Kidney (tissue), 14 donors: ENCODE results near the gene MAP4. TPM values are rescaled to one million over a fixed set of nuclear protein-coding genes. Genes with fewer than 3 reads are reported as not detected.
A peak's percentile ranks its signal among the peaks of the same experiment; 100 is the strongest.
"Not testable (repeated sequence)": the region's sequence is repeated elsewhere in the genome, so short reads cannot be mapped to it uniquely, and the experiment has no call there.

Experiments
- DNase-seq, 5 donors: peaks; one replicate each; pipeline ENCODE4 v3.0.0-alpha.2; 2013 to 2020
- FAIRE-seq: peaks from 2 replicates; lab custom pipeline; 2012; peaks lifted over from hg19 to GRCh38; lab: Jason Lieb, UNC
- H3K27ac ChIP-seq, 2 donors: one replicate each; pipeline ENCODE4 v1.7.0; 2013; ENCODE audit warnings: low read depth in 2 of 2, low read length in 2 of 2, inconsistent platforms in 1 of 2
- H3K27me3 ChIP-seq: one replicate; pipeline ENCODE4 v1.7.1; 2013; ENCODE audit warnings: low read length, inconsistent platforms; ENCODE audit not compliant: control insufficient read depth, insufficient read depth
- H3K36me3 ChIP-seq, 3 donors: one replicate each; pipeline versions ENCODE4 v1.7.0 to v1.7.1; 2013; ENCODE audit warnings: low read length in 3 of 3, control low read depth in 1 of 3, inconsistent platforms in 1 of 3; ENCODE audit not compliant: insufficient read depth in 3 of 3, control insufficient read depth in 2 of 3
- H3K4me1 ChIP-seq, 3 donors: one replicate each; pipeline versions ENCODE4 v1.7.0 to v1.7.1; 2013; ENCODE audit warnings: low read length in 3 of 3, inconsistent platforms in 1 of 3, low read depth in 1 of 3; ENCODE audit not compliant: control insufficient read depth in 2 of 3, insufficient read depth in 2 of 3
- H3K4me3 ChIP-seq, 3 donors: one replicate each; pipeline versions ENCODE4 v1.7.0 to v1.8.1; 2013; ENCODE audit warnings: low read length in 3 of 3, control low read depth in 1 of 3, inconsistent platforms in 1 of 3
- H3K9ac ChIP-seq, 3 donors: one replicate each; pipeline versions ENCODE4 v1.7.0 to v1.7.1; 2013; ENCODE audit warnings: low read length in 3 of 3, control low read depth in 1 of 3, inconsistent platforms in 1 of 3
- H3K9me3 ChIP-seq, 3 donors: one replicate each; pipeline versions ENCODE4 v1.7.0 to v1.7.1; 2013; ENCODE audit warnings: low read length in 3 of 3, control low read depth in 1 of 3, inconsistent platforms in 1 of 3; ENCODE audit not compliant: control insufficient read depth in 2 of 3, insufficient read depth in 1 of 3
- CTCF ChIP-seq: IDR thresholded peaks from 3 replicates; pipeline ENCODE4 v1.5.1; 2012; ENCODE audit warnings: mild to moderate bottlenecking, moderate library complexity, borderline replicate concordance; ENCODE audit not compliant: insufficient read depth; ENCODE audit errors: extremely low read depth
- intact Hi-C: fragments of 100-400 bp; cut with DNase I; formaldehyde crosslinking; loops from one replicate; pipeline ENCODE4 v1.11.1; 2022
- polyA plus RNA-seq: library from polyadenylated mRNA; stranded (reverse); fragments of 350-450 nt; fragmentation: Illumina TruSeq; extraction: RNeasy Lipid Tissue Mini Kit (QIAGEN cat#74804); gene quantifications from one replicate; pipeline ENCODE4 v1.2.3, GENCODE V29; 2014; ENCODE audit warnings: low read depth, low replicate concordance; ENCODE audit not compliant: insufficient read depth
- total RNA-seq: library from RNA; stranded (reverse); fragmentation: NEBNext Ultra II Directional; extraction: Animal tissue kit (Norgen Biotek cat#: 25700); gene quantifications from one replicate; pipeline ENCODE4 v1.2.1, GENCODE V29; 2021
- donor health status: control.
- donor health status: control.
- donor health status: control.
- donor health status: control.
- donor health status: control.
- donor health status: DM: yes; HTN: yes; CAD: no.
- donor health status: Normal renal cell carcinoma (clear cell type).

Gene MAP4
- total and polyA plus RNA-seq, 2 donors from 2014 or later = 69.6 to 239 TPM

GRCh38 chr3:47836986-47837385 lies 179.2 kb downstream of the MAP4 start:
- H3K9me3 ChIP-seq = no peaks in the 10 kb centered on the region
- FAIRE-seq (no peak), DNase-seq (no peak)
- intact Hi-C loops = no loop called here
- H3K27ac ChIP-seq = no peak overlapping the region
- peaks cover 6 to 45% (median 31%) of the 10 kb centered on the region in 3 donors for H3K36me3 ChIP-seq
- H3K27me3 ChIP-seq = no peaks in the 10 kb centered on the region
- no peak overlapping the region for H3K4me3 ChIP-seq
- no peak overlapping the region for H3K9ac ChIP-seq
- no peak for TF ChIP-seq CTCF
- peaks cover 0 to 3% (median 0%) of the 10 kb centered on the region in 3 donors for H3K4me1 ChIP-seq

DNA sequence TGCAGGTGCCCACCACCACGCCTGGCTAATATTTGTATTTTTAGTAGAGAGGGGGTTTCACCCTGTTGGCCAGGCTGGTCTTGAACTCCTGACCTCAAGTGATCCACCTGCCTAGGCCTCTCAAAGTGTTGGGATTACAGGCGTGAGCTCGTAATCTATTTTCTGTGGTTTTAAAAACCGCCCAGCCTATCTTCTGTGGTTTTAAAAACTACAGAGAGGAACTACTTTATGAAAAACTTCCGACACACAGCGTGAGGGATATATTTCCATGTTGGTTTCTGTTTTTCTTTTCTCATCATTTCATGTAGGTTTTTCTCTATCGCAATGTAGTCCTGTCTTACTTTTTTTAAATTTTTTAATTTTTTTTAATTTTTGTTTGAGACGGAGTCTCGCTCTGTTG lies 186.7 kb downstream of the MAP4 start:
- DNase-seq, FAIRE-seq, intact Hi-C loops, H3K27me3 ChIP-seq, H3K4me3 ChIP-seq, H3K27ac ChIP-seq, H3K9ac ChIP-seq, H3K9me3 ChIP-seq: not testable (repeated sequence)
- Histone ChIP-seq H3K36me3 (peaks cover 5 to 33% (median 17%) of the 10 kb centered on the region in 3 donors), H3K4me1 (peaks cover 0 to 13% (median 2%) of the 10 kb centered on the region in 3 donors)

GRCh38 chr3:47825590-47825989 lies 190.6 kb downstream of the MAP4 start:
- intact Hi-C loops = no loop called here
- no peak for FAIRE-seq

More at GRCh38 chr3:47825590-47825989, 190.6 kb downstream of the MAP4 start:
- H3K4me1 ChIP-seq = peaks cover 0 to 14% (median 4%) of the 10 kb centered on the region in 3 donors
- H3K27ac ChIP-seq = peak overlapping the region in 1 of 2 donors; percentile 50
- peak in 1 of 5 donors; percentile 33 for DNase-seq
- H3K9me3 ChIP-seq = no peaks in the 10 kb centered on the region
- H3K4me3 ChIP-seq = peak overlapping the region; percentile 85 to 96 (median 93)
- no peak for TF ChIP-seq CTCF
- peak overlapping the region; percentile 78 to 94 (median 87) for H3K9ac ChIP-seq
- peaks cover 3 to 16% (median 4%) of the 10 kb centered on the region in 3 donors for H3K36me3 ChIP-seq
- H3K27me3 ChIP-seq = no peaks in the 10 kb centered on the region
